Measurements from ENCODE around the gene PIAS4.

GRCh38 chr19:4086411-4086867 is 78.9 kb downstream of the PIAS4 start:
- TF ChIP-seq, protein P1, sequence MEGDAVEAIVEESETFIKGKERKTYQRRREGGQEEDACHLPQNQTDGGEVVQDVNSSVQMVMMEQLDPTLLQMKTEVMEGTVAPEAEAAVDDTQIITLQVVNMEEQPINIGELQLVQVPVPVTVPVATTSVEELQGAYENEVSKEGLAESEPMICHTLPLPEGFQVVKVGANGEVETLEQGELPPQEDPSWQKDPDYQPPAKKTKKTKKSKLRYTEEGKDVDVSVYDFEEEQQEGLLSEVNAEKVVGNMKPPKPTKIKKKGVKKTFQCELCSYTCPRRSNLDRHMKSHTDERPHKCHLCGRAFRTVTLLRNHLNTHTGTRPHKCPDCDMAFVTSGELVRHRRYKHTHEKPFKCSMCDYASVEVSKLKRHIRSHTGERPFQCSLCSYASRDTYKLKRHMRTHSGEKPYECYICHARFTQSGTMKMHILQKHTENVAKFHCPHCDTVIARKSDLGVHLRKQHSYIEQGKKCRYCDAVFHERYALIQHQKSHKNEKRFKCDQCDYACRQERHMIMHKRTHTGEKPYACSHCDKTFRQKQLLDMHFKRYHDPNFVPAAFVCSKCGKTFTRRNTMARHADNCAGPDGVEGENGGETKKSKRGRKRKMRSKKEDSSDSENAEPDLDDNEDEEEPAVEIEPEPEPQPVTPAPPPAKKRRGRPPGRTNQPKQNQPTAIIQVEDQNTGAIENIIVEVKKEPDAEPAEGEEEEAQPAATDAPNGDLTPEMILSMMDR (IDR thresholded peaks at IDR 0.05; ENCODE audit: borderline replicate concordance, extremely low read depth, low read length, poor library complexity, severe bottlenecking) = no peak
- no peak for TF ChIP-seq EZH2 (IDR thresholded peaks at IDR 0.05; ENCODE audit: borderline replicate concordance, low read depth, low read length, severe bottlenecking)
